ENCODE results near the gene HSD17B13. TPM values are rescaled to one million over a fixed set of nuclear protein-coding genes. Genes with fewer than 3 reads are reported as not detected.

The HSD17B13 gene
- total RNA-seq, 1 experiment from 2014 or later = 0.13 TPM

GRCh38 chr4:87359258-87359657, 36.6 kb upstream of the HSD17B13 start:
- CTCF ChIA-PET = no interaction called here
- Histone ChIP-seq H3K27me3 (ENCODE audit: control insufficient read depth, insufficient read depth, low read length) (no peaks in the 10 kb centered on the region), H3K4me1 (ENCODE audit: control insufficient read depth, insufficient read depth, low read length) (no peaks in the 10 kb centered on the region), H3K9me3 (ENCODE audit: control insufficient read depth, insufficient read depth, low read depth, low read length) (no peaks in the 10 kb centered on the region), H3K36me3 (ENCODE audit: control insufficient read depth, insufficient read depth, low read length) (peaks cover 3% of the 10 kb centered on the region; the same call in 1 of the 2 replicates), H3K4me3 (ENCODE audit: low read depth in 2 of 2, low read length in 2 of 2) (no peak overlapping the region), H3K27ac (ENCODE audit: low read length) (no peak overlapping the region)
- in situ Hi-C loops (cut with HindIII; ENCODE audit: low pct_unique_long_range_greater_than_20kb, low sequenced_read_pairs) (no loop called here), intact Hi-C loops (cut with micrococcal nuclease; ENCODE audit: unreplicated experiment) (no loop called here)
- TF ChIP-seq CTCF (IDR thresholded peaks at IDR 0.05) = no peak
- POLR2A ChIA-PET = no interaction called here
- no peak for DNase-seq (ENCODE audit: low read depth, low spot score)
- ATAC-seq = no peak
- no TSS peak for BruUV-seq (replicated peaks)

DNA sequence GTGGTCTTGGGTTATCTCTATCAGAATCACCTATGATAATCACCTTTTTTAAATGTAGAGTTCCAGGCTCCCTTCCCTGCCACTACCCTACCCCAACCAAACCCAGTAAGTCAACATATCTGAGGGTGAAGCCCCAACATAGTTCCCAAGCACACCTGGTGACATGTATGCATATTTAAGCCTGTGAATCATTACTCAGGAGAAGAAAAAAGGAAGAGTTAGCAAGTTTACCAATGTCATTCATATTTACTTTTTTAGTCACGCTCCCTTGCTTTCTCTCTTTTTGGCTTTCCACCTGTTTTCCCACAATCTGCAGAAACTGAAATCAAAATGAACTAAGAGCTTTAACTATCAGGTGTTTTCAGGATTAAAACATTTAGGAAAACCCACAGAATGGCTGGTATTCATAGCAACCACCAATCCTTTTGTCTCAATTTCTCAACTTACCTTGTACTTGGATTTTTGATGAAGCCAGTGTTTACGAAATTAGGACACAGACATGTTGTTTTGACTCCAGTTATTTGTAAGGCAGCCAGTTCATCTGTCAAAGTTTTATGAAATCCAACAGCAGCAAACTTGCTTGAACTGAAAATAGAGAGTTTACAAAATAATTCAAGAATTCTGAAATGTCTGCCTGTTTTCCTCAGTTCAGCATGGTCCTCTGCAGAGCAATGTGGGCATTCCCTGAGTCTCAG, 34.3 kb upstream of the HSD17B13 start:
- no peaks in the 10 kb centered on the region for H3K9me3 ChIP-seq (ENCODE audit: control insufficient read depth, insufficient read depth, low read depth, low read length)
- no peak for TF ChIP-seq TCF7L2 (IDR thresholded peaks at IDR 0.05; ENCODE audit: low read depth, low read length)
- no peak for TF ChIP-seq SIN3A (IDR thresholded peaks at IDR 0.05; ENCODE audit: borderline replicate concordance, insufficient read depth, low read depth, low read length)
- no peak for TF ChIP-seq CTCF (IDR thresholded peaks at IDR 0.05)
- TF ChIP-seq, protein P1, sequence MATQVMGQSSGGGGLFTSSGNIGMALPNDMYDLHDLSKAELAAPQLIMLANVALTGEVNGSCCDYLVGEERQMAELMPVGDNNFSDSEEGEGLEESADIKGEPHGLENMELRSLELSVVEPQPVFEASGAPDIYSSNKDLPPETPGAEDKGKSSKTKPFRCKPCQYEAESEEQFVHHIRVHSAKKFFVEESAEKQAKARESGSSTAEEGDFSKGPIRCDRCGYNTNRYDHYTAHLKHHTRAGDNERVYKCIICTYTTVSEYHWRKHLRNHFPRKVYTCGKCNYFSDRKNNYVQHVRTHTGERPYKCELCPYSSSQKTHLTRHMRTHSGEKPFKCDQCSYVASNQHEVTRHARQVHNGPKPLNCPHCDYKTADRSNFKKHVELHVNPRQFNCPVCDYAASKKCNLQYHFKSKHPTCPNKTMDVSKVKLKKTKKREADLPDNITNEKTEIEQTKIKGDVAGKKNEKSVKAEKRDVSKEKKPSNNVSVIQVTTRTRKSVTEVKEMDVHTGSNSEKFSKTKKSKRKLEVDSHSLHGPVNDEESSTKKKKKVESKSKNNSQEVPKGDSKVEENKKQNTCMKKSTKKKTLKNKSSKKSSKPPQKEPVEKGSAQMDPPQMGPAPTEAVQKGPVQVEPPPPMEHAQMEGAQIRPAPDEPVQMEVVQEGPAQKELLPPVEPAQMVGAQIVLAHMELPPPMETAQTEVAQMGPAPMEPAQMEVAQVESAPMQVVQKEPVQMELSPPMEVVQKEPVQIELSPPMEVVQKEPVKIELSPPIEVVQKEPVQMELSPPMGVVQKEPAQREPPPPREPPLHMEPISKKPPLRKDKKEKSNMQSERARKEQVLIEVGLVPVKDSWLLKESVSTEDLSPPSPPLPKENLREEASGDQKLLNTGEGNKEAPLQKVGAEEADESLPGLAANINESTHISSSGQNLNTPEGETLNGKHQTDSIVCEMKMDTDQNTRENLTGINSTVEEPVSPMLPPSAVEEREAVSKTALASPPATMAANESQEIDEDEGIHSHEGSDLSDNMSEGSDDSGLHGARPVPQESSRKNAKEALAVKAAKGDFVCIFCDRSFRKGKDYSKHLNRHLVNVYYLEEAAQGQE (IDR thresholded peaks at IDR 0.05; ENCODE audit: insufficient read depth in 1 of 2, low read depth in 2 of 2, low read length in 1 of 2) = no peak
- TF ChIP-seq POLR2AphosphoS5 (IDR thresholded peaks at IDR 0.05; ENCODE audit: low read depth, low read length) = no peak
- H3K4me3 ChIP-seq (ENCODE audit: low read depth in 2 of 2, low read length in 2 of 2) = no peak overlapping the region
- no peak for DNase-seq (ENCODE audit: low read depth, low spot score)
- H3K36me3 ChIP-seq (ENCODE audit: control insufficient read depth, insufficient read depth, low read length) = peaks cover 6% of the 10 kb centered on the region; the same call in 1 of the 2 replicates
- CTCF ChIA-PET = no interaction called here
- H3K27me3 ChIP-seq (ENCODE audit: control insufficient read depth, insufficient read depth, low read length) = no peaks in the 10 kb centered on the region
- in situ Hi-C loops (cut with HindIII; ENCODE audit: low pct_unique_long_range_greater_than_20kb, low sequenced_read_pairs) (no loop called here), intact Hi-C loops (cut with micrococcal nuclease; ENCODE audit: unreplicated experiment) (no loop called here)
- no peaks in the 10 kb centered on the region for H3K4me1 ChIP-seq (ENCODE audit: control insufficient read depth, insufficient read depth, low read length)
- no peak overlapping the region for H3K27ac ChIP-seq (ENCODE audit: low read length)
- POLR2A ChIA-PET = interaction anchor here (0.8 kb wide), 1 partner anchor 235 kb away, joined by 8 read pairs; no protein-coding TSS in a partner anchor
- ATAC-seq = no peak
- no TSS peak for BruUV-seq (replicated peaks)
